ENCODE data around the gene TBK1.

DNA sequence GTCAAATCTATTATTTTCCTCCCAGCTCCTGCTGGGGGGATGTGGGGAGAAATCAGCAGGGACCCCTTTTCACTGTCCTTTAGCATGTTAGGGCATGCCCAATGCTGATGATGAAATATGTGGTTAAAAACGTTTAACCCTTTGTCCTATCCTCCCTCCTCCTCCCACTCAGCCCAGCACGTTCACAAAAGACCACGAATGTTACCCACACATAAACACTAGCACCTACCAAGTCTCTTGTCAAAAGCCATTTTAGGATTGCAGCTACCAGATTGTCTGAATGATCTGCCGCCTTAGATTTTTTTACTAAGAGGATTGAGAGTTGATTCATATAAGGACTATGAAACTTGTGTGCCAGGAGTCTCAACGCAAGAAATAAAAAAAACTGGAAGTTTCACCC, 70.4 kb downstream of the TBK1 start:
- TF ChIP-seq, protein P1, sequence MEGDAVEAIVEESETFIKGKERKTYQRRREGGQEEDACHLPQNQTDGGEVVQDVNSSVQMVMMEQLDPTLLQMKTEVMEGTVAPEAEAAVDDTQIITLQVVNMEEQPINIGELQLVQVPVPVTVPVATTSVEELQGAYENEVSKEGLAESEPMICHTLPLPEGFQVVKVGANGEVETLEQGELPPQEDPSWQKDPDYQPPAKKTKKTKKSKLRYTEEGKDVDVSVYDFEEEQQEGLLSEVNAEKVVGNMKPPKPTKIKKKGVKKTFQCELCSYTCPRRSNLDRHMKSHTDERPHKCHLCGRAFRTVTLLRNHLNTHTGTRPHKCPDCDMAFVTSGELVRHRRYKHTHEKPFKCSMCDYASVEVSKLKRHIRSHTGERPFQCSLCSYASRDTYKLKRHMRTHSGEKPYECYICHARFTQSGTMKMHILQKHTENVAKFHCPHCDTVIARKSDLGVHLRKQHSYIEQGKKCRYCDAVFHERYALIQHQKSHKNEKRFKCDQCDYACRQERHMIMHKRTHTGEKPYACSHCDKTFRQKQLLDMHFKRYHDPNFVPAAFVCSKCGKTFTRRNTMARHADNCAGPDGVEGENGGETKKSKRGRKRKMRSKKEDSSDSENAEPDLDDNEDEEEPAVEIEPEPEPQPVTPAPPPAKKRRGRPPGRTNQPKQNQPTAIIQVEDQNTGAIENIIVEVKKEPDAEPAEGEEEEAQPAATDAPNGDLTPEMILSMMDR (IDR thresholded peaks at IDR 0.05; ENCODE audit: low read length) = no peak
- no peak for TF ChIP-seq EZH2 (optimal IDR thresholded peaks at IDR 0.05; ENCODE audit: low read depth, low read length)
